Uterus (tissue), 2 donors: ENCODE measurements around the gene QRSL1.
"Not testable (repeated sequence)": the region's sequence is repeated elsewhere in the genome, so short reads cannot be mapped to it uniquely, and the experiment has no call there.

Source experiments
- CTCF ChIP-seq, 4 experiments: fragments of 200-600 bp in 2 of 4; fragments of 450-650 bp in 2 of 4; sonication (generic) in 2 of 4; IDR thresholded peaks; one replicate each; pipeline ENCODE4 v1.5.1; 2016 to 2019; ENCODE audit warnings: antibody characterized with exemption in 4 of 4, mild to moderate bottlenecking in 2 of 4, moderate library complexity in 1 of 4
- POLR2A ChIP-seq, 2 donors: fragments of 450-650 bp; IDR thresholded peaks; one replicate each; pipeline ENCODE4 v1.6.1; 2016; ENCODE audit warnings: antibody characterized with exemption in 2 of 2, mild to moderate bottlenecking in 1 of 2, moderate library complexity in 1 of 2

DNA sequence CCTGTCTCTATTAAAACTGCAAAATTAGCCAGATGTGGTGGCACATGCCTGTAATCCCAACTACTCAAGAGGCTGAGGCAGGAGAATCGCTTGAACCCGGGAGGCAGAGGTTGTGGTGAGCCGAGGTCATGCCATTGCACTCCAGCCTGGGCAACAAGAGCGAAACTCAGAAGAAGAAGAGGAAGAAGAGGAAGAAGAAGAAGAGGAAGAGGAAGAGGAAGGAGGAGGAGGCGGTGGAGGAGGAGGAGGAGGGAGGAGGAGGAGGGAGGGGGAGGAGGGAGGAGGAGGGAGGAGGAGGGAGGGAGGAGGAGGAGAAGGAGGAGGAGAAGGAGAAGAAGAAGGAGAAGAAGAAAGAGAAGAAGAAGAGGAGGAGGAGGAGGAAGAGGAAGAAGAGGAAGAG lies 40.4 kb upstream of the QRSL1 start:
- not testable (repeated sequence) for TF ChIP-seq CTCF, POLR2A (IDR thresholded peaks at IDR 0.05)
